GM19452 (cell line): Measurements from ENCODE around the gene SLC41A3.
"Not testable (repeated sequence)": the region's sequence is repeated elsewhere in the genome, so short reads cannot be mapped to it uniquely, and the experiment has no call there.

ENCODE experiments used
- ATAC-seq: cut with Tn5 transposase; IDR thresholded peaks from one replicate; pipeline ENCODE4 v1.9.1; 2021; ENCODE audit not compliant: unreplicated experiment

SLC41A3 gene

GRCh38 chr3:126083511-126083912, 412 bp downstream of the SLC41A3 start:
- ATAC-seq, result peak; percentile 41

- no peak for ATAC-seq
These were observed 832 bp downstream of the SLC41A3 start for GRCh38 chr3:126083138-126083445.

- ATAC-seq, result no peak
These were observed 1.4 kb downstream of the SLC41A3 start for GRCh38 chr3:126082362-126083137.

- no peak for ATAC-seq
These were observed 2.1 kb downstream of the SLC41A3 start for GRCh38 chr3:126081618-126082361.

- no peak for ATAC-seq
These were observed 3.0 kb downstream of the SLC41A3 start for GRCh38 chr3:126080970-126081369.

- ATAC-seq, result no peak
These were observed 5.1 kb downstream of the SLC41A3 start for GRCh38 chr3:126078866-126079265.

- ATAC-seq, result no peak
These were observed 6.2 kb downstream of the SLC41A3 start for GRCh38 chr3:126077754-126078153.

- ATAC-seq, result no peak
These were observed 7.8 kb downstream of the SLC41A3 start for GRCh38 chr3:126076140-126076539.

- ATAC-seq, result no peak
These were observed 13.8 kb downstream of the SLC41A3 start for GRCh38 chr3:126070146-126070545.

- no peak for ATAC-seq
These were observed 16.0 kb downstream of the SLC41A3 start for GRCh38 chr3:126067959-126068358.

GRCh38 chr3:126066676-126067075, 17.2 kb downstream of the SLC41A3 start:
- ATAC-seq, result not testable (repeated sequence)

GRCh38 chr3:126065876-126066275, 18.0 kb downstream of the SLC41A3 start:
- ATAC-seq, result no peak

GRCh38 chr3:126064627-126065258, 19.2 kb downstream of the SLC41A3 start:
- no peak for ATAC-seq

GRCh38 chr3:126063358-126063965, 20.5 kb downstream of the SLC41A3 start:
- no peak for ATAC-seq

GRCh38 chr3:126061301-126062032, 22.5 kb downstream of the SLC41A3 start:
- no peak for ATAC-seq

GRCh38 chr3:126060613-126061145, 23.2 kb downstream of the SLC41A3 start:
- ATAC-seq, result no peak

GRCh38 chr3:126058666-126059065, 25.3 kb downstream of the SLC41A3 start:
- ATAC-seq, result no peak

- no peak for ATAC-seq
These were observed 26.0 kb downstream of the SLC41A3 start for GRCh38 chr3:126057936-126058335.

GRCh38 chr3:126057501-126057819, 26.5 kb downstream of the SLC41A3 start:
- no peak for ATAC-seq

GRCh38 chr3:126056681-126057500, 27.0 kb downstream of the SLC41A3 start:
- ATAC-seq, result no peak
